GM21390 (cell line): ENCODE data around the gene SLC38A2.
A peak's percentile ranks its signal among the peaks of the same experiment; 100 is the strongest.

ENCODE experiments used
- ATAC-seq: cut with Tn5 transposase; IDR thresholded peaks from one replicate; pipeline ENCODE4 v1.9.1; 2021; ENCODE audit not compliant: unreplicated experiment

SLC38A2 gene

GRCh38 chr12:46362895-46363581 is 9.5 kb downstream of the SLC38A2 start:
- no peak for ATAC-seq

GRCh38 chr12:46361667-46362034 is 10.9 kb downstream of the SLC38A2 start:
- ATAC-seq: no peak

GRCh38 chr12:46360908-46361666 is 11.5 kb downstream of the SLC38A2 start:
- peak; percentile 78 for ATAC-seq

GRCh38 chr12:46360370-46360769 is 12.2 kb downstream of the SLC38A2 start:
- no peak for ATAC-seq

- no peak for ATAC-seq
Observed at GRCh38 chr12:46359667-46360280, 12.8 kb downstream of the SLC38A2 start.

GRCh38 chr12:46358791-46359666 is 13.5 kb downstream of the SLC38A2 start:
- ATAC-seq: no peak

- no peak for ATAC-seq
Observed at GRCh38 chr12:46358325-46358700, 14.3 kb downstream of the SLC38A2 start.

- ATAC-seq: no peak
Observed at GRCh38 chr12:46357438-46358324, 14.9 kb downstream of the SLC38A2 start.

- ATAC-seq: no peak
Observed at GRCh38 chr12:46356655-46357437, 15.7 kb downstream of the SLC38A2 start.

- no peak for ATAC-seq
Observed at GRCh38 chr12:46354802-46355199, 17.8 kb downstream of the SLC38A2 start.

GRCh38 chr12:46354111-46354801 is 18.3 kb downstream of the SLC38A2 start:
- ATAC-seq: no peak

GRCh38 chr12:46351886-46352650 is 20.5 kb downstream of the SLC38A2 start:
- ATAC-seq: no peak

- no peak for ATAC-seq
Observed at GRCh38 chr12:46351138-46351537, 21.4 kb downstream of the SLC38A2 start.

GRCh38 chr12:46349253-46349652 is 23.3 kb downstream of the SLC38A2 start:
- ATAC-seq: no peak

GRCh38 chr12:46343118-46343852 is 29.3 kb downstream of the SLC38A2 start:
- ATAC-seq: no peak

- ATAC-seq: no peak
Observed at GRCh38 chr12:46342562-46343033, 30.0 kb downstream of the SLC38A2 start.

- no peak for ATAC-seq
Observed at GRCh38 chr12:46339051-46339450, 33.5 kb downstream of the SLC38A2 start.
